Stomach smooth muscle (tissue), 2 donors: Measurements from ENCODE around the gene HPSE2.

Source experiments
- H3K27ac ChIP-seq: one replicate; pipeline ENCODE4 v1.7.0; 2013; ENCODE audit warnings: mild to moderate bottlenecking, low read length, inconsistent platforms
- H3K27me3 ChIP-seq, 2 donors: one replicate each; pipeline ENCODE4 v1.7.0; 2013; ENCODE audit warnings: low read length in 2 of 2; ENCODE audit not compliant: insufficient read depth in 2 of 2, control insufficient read depth in 1 of 2
- H3K36me3 ChIP-seq, 2 donors: one replicate each; pipeline ENCODE4 v1.7.0; 2013; ENCODE audit warnings: low read length in 2 of 2; ENCODE audit not compliant: control insufficient read depth in 2 of 2, insufficient read depth in 2 of 2
- H3K4me1 ChIP-seq: one replicate; pipeline ENCODE4 v1.7.0; 2013; ENCODE audit warnings: low read length; ENCODE audit not compliant: control insufficient read depth, insufficient read depth
- H3K4me3 ChIP-seq, 2 donors: one replicate each; pipeline ENCODE4 v1.7.0; 2013; ENCODE audit warnings: low read length in 2 of 2
- H3K9ac ChIP-seq, 2 donors: one replicate each; pipeline ENCODE4 v1.7.0; 2013; ENCODE audit warnings: low read length in 2 of 2, mild to moderate bottlenecking in 1 of 2
- H3K9me3 ChIP-seq, 2 donors: one replicate each; pipeline ENCODE4 v1.7.0; 2013; ENCODE audit warnings: low read length in 2 of 2; ENCODE audit not compliant: control insufficient read depth in 2 of 2
- donor health status: healthy.
- donor health status: Pancreatic carcinoma.

Gene HPSE2

GRCh38 chr10:98427011-98427515 is 808.6 kb downstream of the HPSE2 start:
- no peaks in the 10 kb centered on the region for H3K27me3 ChIP-seq
- no peak overlapping the region for H3K27ac ChIP-seq
- no peak overlapping the region for H3K9ac ChIP-seq
- H3K9me3 ChIP-seq = no peaks in the 10 kb centered on the region
- peaks cover 36 to 46% of the 10 kb centered on the region in 2 donors for H3K36me3 ChIP-seq
- H3K4me3 ChIP-seq = no peak overlapping the region
- no peaks in the 10 kb centered on the region for H3K4me1 ChIP-seq

GRCh38 chr10:98425511-98426352 is 809.9 kb downstream of the HPSE2 start:
- Histone ChIP-seq H3K27me3 (no peaks in the 10 kb centered on the region), H3K36me3 (peaks cover 29 to 37% of the 10 kb centered on the region in 2 donors), H3K9me3 (no peaks in the 10 kb centered on the region), H3K9ac (no peak overlapping the region), H3K4me3 (no peak overlapping the region), H3K4me1 (no peaks in the 10 kb centered on the region), H3K27ac (no peak overlapping the region)

GRCh38 chr10:98424295-98425254 is 811.1 kb downstream of the HPSE2 start:
- H3K9me3 ChIP-seq = no peaks in the 10 kb centered on the region
- H3K9ac ChIP-seq = no peak overlapping the region
- H3K27ac ChIP-seq = no peak overlapping the region
- H3K27me3 ChIP-seq = no peaks in the 10 kb centered on the region
- H3K36me3 ChIP-seq = peaks cover 26 to 30% of the 10 kb centered on the region in 2 donors
- no peaks in the 10 kb centered on the region for H3K4me1 ChIP-seq
- H3K4me3 ChIP-seq = no peak overlapping the region

GRCh38 chr10:98423691-98424120 is 811.9 kb downstream of the HPSE2 start:
- Histone ChIP-seq H3K27me3 (no peaks in the 10 kb centered on the region), H3K9ac (no peak overlapping the region), H3K36me3 (peaks cover 29 to 35% of the 10 kb centered on the region in 2 donors), H3K4me3 (no peak overlapping the region), H3K4me1 (no peaks in the 10 kb centered on the region), H3K27ac (no peak overlapping the region), H3K9me3 (no peaks in the 10 kb centered on the region)

- H3K27me3 ChIP-seq = no peaks in the 10 kb centered on the region
- H3K4me1 ChIP-seq = no peaks in the 10 kb centered on the region
- no peak overlapping the region for H3K9ac ChIP-seq
- H3K4me3 ChIP-seq = no peak overlapping the region
- no peaks in the 10 kb centered on the region for H3K9me3 ChIP-seq
- H3K27ac ChIP-seq = no peak overlapping the region
- H3K36me3 ChIP-seq = peaks cover 27 to 28% of the 10 kb centered on the region in 2 donors
Observed at GRCh38 chr10:98422182-98422581, 813.5 kb downstream of the HPSE2 start.

- Histone ChIP-seq H3K36me3 (peaks cover 25 to 31% of the 10 kb centered on the region in 2 donors), H3K4me3 (no peak overlapping the region)
Observed at GRCh38 chr10:98420786-98421185, 814.9 kb downstream of the HPSE2 start.

GRCh38 chr10:98419469-98420261 is 816.0 kb downstream of the HPSE2 start:
- no peaks in the 10 kb centered on the region for H3K27me3 ChIP-seq
- H3K27ac ChIP-seq = no peak overlapping the region
- H3K9me3 ChIP-seq = no peaks in the 10 kb centered on the region
- no peak overlapping the region for H3K4me3 ChIP-seq
- H3K36me3 ChIP-seq = peaks cover 25 to 31% of the 10 kb centered on the region in 2 donors
- no peak overlapping the region for H3K9ac ChIP-seq
- peaks cover 10% of the 10 kb centered on the region for H3K4me1 ChIP-seq

More at GRCh38 chr10:98420786-98421185, 814.9 kb downstream of the HPSE2 start:
- H3K9ac ChIP-seq = no peak overlapping the region
- no peak overlapping the region for H3K27ac ChIP-seq
- H3K27me3 ChIP-seq = no peaks in the 10 kb centered on the region
- H3K9me3 ChIP-seq = no peaks in the 10 kb centered on the region
- H3K4me1 ChIP-seq = peaks cover under 1% of the 10 kb centered on the region

- no peaks in the 10 kb centered on the region for H3K27me3 ChIP-seq
- H3K9ac ChIP-seq = no peak overlapping the region
- H3K4me3 ChIP-seq = no peak overlapping the region
- no peak overlapping the region for H3K27ac ChIP-seq
- H3K4me1 ChIP-seq = peaks cover 18% of the 10 kb centered on the region
- H3K36me3 ChIP-seq = peaks cover 25 to 31% of the 10 kb centered on the region in 2 donors
- H3K9me3 ChIP-seq = no peaks in the 10 kb centered on the region
Observed at GRCh38 chr10:98418665-98419468, 816.8 kb downstream of the HPSE2 start.

- H3K9ac ChIP-seq = no peak overlapping the region
- H3K9me3 ChIP-seq = no peaks in the 10 kb centered on the region
- H3K27me3 ChIP-seq = no peaks in the 10 kb centered on the region
- H3K4me1 ChIP-seq = peaks cover 19% of the 10 kb centered on the region
- H3K27ac ChIP-seq = no peak overlapping the region
- peaks cover 25 to 28% of the 10 kb centered on the region in 2 donors for H3K36me3 ChIP-seq
- no peak overlapping the region for H3K4me3 ChIP-seq
Observed at GRCh38 chr10:98417973-98418664, 817.5 kb downstream of the HPSE2 start.
